ENCODE measurements around the gene RNF112.
"Not testable (repeated sequence)": the region's sequence is repeated elsewhere in the genome, so short reads cannot be mapped to it uniquely, and the experiment has no call there.

Gene RNF112

DNA sequence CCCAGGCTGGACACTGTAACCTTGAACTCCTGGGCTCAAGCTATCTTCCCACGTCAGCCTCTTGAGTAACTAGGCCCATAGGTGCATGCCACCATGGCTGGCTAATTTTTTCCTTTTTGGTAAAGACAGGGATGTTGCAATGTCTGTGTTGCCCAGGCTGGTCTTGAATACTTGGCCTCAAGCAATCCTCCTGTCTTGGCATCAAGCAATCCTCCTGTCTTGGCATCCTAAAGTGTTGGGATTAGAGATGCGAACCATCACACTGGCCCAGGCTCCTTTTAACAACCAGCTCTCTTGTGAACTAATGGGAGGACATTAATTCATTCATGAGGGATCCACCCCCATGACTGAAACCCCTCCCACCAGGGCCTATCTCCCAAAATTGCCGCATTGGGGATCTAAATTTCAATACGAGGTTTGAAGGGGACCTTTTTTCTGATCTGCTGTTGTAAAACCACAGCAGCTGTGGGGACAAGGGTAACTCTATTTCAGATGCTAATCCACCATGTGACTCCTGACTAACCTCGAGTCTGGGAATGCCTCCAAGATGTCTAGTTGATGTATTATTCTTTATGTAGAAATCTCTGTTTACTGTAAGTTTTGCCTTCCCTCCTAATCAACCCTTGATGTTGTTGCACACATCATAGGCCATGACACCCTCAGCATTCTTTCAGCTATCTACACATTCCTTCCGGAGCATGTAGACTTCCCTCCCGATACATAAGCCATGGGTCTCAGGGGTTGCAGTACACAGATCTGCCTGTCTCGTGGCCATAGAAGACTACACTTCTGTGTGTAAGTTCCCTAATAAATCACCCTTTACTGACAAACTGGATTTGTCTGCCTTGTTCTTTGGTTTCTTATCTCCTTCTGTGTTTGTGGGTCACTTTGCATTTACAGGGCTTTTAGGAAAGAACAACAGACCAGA lies 37.6 kb downstream of the RNF112 start:
- no peak for DNase-seq (ENCODE audit: low read depth)

GRCh38 chr17:19449656-19450055 lies 38.6 kb downstream of the RNF112 start:
- no peak for DNase-seq (ENCODE audit: low read depth)

GRCh38 chr17:19453296-19453695 lies 42.3 kb downstream of the RNF112 start:
- no peak for DNase-seq (ENCODE audit: low read depth)

GRCh38 chr17:19454074-19454473 lies 43.0 kb downstream of the RNF112 start:
- no peak for DNase-seq (ENCODE audit: low read depth)

GRCh38 chr17:19456016-19456927 lies 45.2 kb downstream of the RNF112 start:
- DNase-seq (ENCODE audit: low read depth): no peak

GRCh38 chr17:19457046-19457445 lies 46.0 kb downstream of the RNF112 start:
- no peak for DNase-seq (ENCODE audit: low read depth)

DNA sequence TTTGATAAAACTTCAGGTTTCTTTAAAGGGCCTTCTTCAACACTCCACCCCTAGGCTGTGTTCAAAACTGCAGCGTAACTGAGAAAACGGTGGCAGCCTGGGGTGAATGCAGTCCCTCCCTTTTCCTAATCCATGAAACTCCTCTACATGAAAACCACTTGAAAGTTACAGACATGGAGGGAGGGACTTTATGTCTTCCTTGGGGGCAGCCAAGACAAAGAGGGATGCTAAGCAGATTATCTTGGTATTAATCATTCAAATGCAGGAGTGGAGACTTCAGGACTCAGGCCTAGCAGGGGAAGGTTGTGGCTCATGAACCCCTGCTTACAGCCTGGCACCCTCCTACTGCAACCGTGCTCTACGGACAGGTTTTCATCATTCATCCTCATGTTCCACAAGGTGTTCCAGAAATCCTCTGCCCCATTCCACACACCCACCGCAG lies 46.8 kb downstream of the RNF112 start:
- DNase-seq (ENCODE audit: low read depth): no peak

DNA sequence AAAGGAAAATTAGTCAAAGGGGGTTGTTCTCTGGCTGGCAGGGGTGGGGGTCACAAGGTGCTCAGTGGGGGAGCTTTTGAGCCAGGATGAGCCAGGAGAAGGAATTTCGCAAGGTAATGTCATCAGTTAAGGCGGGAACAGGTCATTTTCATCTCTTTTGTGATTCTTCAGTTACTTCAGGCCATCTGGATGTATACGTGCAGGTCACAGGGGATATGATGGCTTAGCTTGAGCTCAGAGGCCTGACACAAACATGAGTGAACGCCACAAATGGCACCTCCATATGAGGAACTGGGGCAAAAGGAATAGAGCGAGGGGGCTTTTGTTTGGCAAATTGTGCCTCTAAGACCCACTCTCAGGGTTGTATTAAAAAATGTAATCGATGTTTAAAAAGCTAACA lies 47.4 kb downstream of the RNF112 start:
- DNase-seq (ENCODE audit: low read depth): not testable (repeated sequence)

DNA sequence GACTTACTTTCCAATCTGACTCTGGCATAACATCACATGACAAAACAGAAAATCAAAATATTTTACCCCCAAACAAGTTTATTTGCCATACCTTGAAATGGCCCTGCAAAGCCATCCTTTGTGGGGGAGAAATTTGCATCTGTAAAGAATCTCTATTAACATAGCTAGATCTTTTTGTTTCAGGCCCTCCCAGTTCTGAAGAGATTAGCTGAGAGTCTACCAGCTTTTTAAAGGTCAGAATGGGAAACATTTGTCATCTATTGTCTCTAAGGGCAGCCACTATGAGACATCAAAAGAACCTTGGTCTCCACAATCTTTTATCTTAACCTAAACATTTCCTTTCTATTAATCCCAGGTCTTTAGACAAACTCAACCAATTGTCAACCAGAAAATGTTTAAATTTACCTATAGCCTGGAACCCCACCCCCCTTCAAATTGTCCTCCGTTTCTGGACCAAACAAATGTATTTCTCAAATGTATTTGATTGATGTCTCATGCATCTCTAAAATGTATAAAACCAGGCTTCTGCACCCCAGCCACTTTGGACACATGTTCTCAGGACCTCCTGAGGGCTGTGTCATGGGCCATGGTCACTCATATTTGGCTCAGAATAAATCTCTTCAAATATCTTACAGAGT lies 48.1 kb downstream of the RNF112 start:
- DNase-seq (ENCODE audit: low read depth): not testable (repeated sequence)

- no peak for DNase-seq (ENCODE audit: low read depth)
Measured at GRCh38 chr17:19460700-19461099, 49.7 kb downstream of the RNF112 start.

DNA sequence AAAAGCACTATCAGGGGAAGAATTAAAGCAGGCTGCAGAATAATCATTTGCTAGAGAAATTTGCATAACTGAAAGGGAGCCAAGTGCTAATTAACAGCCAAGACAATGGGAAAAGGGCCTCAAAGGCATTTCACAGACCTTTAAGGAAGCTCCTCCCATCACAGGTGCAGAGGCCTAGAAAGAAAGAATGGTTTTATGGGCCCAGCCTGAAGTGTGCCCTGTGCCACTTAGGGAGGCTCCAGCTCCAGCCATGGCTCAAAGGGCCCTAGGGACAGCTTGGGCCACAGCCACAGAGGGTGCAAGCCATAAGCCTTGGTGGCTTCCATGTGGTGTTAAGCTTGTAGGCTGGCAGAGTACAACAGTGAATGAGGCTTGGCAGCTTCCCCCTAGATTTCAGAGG lies 50.1 kb downstream of the RNF112 start:
- DNase-seq (ENCODE audit: low read depth): no peak

- no peak for DNase-seq (ENCODE audit: low read depth)
Measured at GRCh38 chr17:19461681-19462080, 50.6 kb downstream of the RNF112 start.

- not testable (repeated sequence) for DNase-seq (ENCODE audit: low read depth)
Measured at GRCh38 chr17:19462456-19463035, 51.5 kb downstream of the RNF112 start.

- no peak for DNase-seq (ENCODE audit: low read depth)
Measured at GRCh38 chr17:19464031-19465026, 53.3 kb downstream of the RNF112 start.
